ELF-1 (cell line): ENCODE results near the gene TFCP2L1.
"Not testable (repeated sequence)": the region's sequence is repeated elsewhere in the genome, so short reads cannot be mapped to it uniquely, and the experiment has no call there.

Experiments used
- DNase-seq: peaks from one replicate; pipeline ENCODE4 v3.0.0-alpha.2; 2016; ENCODE audit warnings: low read depth, low spot score

The TFCP2L1 gene

DNA sequence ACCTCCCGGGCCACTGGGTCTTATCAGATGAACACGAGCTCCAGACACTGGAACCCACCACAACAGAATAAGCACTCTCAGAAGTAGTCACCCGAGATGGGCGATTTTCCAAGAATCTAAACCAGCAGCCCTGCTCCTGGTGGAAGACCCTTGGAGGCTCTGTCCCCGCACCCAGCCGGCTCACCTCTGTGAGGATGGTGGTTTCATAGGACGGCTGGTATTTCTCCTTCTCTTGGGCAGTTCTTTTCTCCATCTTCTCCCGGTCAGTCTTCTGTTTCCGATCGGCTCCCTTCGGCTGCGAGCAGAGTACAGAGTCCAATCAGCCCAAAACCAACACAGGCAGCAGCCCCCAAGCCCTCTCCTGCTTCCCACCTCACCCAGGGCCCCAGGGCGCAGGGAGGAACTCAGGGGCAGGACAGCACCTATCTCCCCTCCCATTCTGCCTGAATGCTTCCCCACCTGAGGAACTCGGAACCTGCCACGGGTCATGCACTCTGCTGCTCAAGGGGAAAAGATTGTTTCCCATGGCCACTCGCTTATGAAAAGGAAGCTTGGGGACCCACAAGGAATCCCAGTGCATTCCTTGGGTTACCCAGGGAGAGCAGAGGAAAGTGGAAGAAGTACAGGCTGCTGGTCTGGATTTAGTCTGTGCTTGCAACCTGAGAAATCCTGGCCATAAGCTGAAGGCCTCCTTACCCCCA lies 42.7 kb downstream of the TFCP2L1 start:
- no peak for DNase-seq

DNA sequence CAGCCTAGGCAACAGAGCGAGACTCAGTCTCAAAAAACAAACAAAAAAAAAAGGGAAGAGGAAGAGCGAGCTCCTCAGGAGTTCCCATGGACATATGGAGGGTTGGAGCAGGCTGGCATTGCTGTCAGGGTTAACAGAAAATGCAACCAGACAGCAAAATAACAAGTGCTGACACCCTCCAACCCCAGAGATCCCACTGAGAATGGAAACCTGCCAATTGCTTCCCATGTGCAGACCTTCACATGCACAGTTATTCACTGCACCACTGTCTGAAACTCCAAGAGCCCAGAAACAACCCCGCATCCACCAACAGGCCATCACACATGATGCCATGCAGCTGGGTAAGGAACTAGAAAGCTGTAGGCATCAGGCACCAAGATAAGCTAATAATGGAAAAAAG lies 43.5 kb downstream of the TFCP2L1 start:
- DNase-seq: no peak

DNA sequence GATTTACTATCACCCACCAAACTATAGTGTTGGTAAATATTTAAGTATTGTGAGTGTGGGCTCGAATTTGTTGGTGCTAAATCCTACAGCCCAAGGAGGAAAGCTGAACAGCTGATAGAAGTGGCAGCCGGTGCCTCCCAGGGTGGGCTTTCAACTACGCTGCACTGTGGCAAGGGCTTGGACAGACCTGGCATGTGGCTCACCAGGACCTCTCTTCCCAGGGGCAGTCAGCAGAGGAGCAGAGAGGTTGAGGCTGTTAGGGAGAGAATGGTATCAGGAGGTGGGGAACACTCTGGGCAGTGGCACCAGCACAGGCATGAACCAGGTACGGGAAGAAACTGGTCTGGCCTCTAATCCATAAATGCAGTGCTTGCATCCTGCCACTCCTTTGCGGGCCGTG lies 44.6 kb downstream of the TFCP2L1 start:
- no peak for DNase-seq

GRCh38 chr2:121239969-121240368 lies 45.0 kb downstream of the TFCP2L1 start:
- no peak for DNase-seq

GRCh38 chr2:121239471-121239870 lies 45.5 kb downstream of the TFCP2L1 start:
- DNase-seq: no peak

DNA sequence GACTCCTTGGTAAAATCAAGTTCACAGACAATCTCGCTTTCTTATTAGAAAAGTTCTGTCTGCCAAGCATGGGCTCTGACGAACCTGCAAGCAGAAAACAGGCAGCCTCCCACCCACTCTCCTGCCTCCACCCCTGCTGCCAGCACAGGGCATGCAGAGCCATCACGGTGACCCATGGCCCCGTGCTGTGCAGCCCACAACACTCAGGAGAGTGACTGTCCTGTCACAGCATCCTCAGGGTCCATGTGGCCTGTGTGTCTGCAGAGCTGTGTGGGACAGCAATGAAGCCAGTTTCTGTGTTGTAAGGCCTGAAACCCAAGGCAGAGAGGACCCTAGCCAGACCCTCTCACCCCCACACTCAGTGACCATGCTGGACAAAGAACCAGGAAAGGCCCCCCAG lies 46.2 kb downstream of the TFCP2L1 start:
- DNase-seq: no peak

- DNase-seq: peak; percentile 16
Observed at GRCh38 chr2:121237980-121238665, 46.9 kb downstream of the TFCP2L1 start.

DNA sequence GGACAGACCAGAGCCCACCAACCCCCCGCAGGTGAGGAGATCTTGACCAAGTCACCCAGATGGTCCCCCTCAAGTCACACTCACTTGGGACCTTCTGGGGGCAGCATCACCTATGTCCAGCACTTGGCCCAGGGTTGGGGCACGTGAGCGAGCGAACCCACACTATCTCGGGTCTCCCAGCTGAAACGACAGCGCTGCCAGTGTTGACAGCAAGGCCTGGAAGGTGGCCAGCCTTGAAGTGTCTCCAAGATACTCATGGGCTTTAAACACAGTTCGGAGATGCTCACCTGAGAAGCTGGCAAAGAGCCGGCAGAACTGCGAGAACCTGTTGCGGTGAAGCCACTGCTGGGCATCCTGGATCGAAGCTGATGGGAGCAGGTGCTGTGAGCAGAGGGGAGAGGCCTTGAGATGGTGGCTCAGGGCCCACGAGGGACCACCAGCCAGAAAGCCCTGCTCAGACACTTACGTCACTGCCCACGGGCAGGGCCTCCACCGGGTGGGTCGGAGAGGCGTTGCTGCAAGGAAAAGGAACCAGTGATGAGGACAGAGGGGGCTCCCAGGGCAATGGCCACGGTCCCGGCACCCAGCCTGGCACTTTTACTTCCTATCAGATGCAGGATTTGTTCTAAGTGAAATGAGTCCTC lies 47.5 kb downstream of the TFCP2L1 start:
- DNase-seq: no peak

DNA sequence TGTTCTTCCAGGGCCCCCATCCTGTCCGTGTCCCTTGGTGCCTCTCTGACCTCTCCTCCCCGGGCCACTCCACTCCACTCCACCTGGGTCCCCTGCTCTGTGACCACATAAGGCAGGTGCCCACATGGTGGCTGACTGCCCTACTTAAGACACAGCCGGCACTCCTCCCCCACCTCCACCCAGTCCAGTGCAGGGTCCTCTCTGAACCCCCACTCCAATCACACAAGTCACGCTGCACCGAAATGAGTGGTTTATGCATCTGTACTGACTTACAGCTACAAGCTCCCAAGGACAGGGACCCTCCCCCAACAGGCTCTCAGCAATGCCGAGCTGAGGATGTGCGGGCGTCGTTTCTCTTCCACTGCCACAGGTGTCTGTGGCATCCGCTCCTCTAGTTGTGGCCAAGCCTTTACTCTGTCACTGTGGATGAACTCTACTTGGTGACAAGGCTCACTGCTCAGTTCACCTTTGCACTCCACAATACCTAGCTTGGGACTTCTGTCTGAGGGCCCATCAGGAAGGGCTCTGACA lies 48.3 kb downstream of the TFCP2L1 start:
- no peak for DNase-seq

DNA sequence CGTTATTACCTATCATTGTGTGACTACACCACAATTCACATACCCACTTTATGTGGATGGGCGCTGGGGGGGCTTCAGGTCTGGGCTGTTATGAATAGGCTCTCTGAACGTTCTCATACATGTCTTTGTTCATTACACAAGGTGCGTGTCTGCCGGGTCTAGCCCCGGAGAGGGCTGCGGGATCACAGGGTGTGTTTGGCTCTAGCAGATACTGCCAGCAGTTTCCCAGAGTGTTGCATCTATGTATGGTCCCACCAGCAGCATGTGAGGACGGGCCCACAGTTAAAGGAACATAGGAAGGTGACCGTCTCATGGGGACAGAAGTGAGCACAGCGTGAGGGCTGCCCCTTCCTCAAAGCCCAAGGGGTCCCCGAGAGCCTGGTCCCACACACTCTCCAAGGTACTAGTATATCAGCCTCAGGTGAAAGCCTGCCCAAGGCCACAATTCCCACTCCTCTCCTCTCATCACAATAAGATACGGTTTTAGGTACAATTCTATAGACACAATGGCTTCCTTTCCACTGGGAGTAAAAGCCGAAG lies 48.8 kb downstream of the TFCP2L1 start:
- no peak for DNase-seq

- no peak for DNase-seq
Observed at GRCh38 chr2:121235542-121235941, 49.5 kb downstream of the TFCP2L1 start.

DNA sequence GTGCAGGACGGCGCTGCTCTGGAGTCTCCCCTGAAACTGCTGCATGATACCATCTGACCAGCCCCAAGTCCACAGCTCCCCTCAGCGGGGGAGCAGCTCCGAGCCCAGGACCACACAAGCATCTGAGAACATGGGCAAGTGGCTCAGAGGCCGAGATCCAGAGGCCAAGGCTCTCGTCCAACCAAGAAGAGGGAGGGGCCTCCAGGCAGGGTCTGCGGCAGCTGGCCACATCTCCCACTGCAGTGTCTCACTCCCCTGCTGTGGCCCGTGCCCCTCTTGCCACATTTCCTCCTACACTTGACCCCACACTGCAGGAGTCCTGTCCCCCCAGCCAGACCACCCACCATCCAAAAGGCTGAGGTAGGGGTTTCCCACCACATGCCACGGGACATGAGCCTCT lies 50.2 kb downstream of the TFCP2L1 start:
- no peak for DNase-seq

DNA sequence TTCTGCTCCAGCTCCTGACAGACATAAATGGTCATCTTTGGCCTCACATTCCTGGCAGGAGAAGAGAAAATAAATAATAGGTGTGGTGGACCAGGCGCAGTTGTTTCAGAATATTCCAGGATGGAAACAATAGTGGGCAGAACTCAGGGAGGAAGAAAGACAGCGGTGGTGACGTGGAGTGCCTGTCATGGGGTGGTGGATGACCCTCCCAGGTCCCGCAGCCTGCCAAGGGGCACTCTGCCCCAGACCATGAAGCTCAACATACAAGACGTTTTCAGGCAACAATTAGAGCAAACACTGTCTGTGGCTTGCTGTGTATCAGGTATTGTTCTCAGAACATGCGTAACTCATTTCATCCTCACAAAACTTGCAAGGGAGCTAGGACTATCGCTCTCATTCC lies 50.9 kb downstream of the TFCP2L1 start:
- DNase-seq: no peak

- no peak for DNase-seq
Observed at GRCh38 chr2:121233486-121234110, 51.4 kb downstream of the TFCP2L1 start.

DNA sequence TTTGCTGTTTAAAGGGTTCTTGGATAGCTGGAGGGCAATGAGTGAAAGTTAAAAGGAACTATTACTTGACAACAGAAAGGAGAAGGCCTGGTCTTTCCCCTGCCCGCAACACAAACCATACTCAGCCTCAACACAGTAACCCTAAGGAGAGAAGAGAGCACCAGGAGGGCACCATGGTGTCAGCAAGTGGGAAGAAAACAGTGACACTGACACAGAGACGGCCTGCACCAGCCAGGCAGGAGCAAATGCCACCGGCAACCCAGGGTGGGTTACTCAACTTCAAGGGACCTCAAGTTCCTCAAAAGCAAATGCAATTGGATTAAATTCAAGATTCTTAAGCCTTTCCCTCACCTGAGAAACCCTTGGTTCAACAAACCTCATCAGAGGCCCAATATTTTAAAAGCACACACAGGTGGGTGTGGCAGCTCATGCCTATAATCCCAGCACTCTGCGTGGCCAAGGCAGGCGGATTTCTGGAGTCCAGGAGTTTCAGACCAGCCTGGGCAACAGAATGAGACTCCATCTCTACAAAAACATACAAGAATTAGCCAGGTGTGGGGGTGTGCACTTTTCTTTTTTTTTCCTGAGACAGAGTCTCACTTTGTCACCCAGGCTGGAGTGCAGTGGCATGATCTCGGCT lies 52.3 kb downstream of the TFCP2L1 start:
- no peak for DNase-seq

- DNase-seq: no peak
Observed at GRCh38 chr2:121231385-121232000, 53.5 kb downstream of the TFCP2L1 start.

DNA sequence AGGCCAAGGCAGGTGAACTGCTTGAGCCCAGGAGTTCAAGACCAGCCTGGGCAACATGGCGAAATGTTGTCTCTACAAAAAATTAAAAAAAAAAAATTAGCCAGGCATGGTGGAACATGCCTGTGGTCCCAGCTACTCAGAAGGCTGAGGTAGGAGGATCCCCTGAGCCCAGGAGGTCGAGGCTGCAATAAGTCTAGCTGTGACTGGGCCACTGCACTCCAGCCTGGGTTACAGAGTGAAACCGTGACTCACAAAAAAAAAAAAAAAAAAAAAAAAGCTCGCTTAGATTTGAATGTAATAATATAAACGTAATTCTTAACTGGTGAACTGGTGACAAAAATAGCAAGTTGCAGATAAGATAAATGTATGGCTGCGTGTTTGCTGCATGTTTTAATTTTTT lies 56.5 kb downstream of the TFCP2L1 start:
- DNase-seq: no peak

DNA sequence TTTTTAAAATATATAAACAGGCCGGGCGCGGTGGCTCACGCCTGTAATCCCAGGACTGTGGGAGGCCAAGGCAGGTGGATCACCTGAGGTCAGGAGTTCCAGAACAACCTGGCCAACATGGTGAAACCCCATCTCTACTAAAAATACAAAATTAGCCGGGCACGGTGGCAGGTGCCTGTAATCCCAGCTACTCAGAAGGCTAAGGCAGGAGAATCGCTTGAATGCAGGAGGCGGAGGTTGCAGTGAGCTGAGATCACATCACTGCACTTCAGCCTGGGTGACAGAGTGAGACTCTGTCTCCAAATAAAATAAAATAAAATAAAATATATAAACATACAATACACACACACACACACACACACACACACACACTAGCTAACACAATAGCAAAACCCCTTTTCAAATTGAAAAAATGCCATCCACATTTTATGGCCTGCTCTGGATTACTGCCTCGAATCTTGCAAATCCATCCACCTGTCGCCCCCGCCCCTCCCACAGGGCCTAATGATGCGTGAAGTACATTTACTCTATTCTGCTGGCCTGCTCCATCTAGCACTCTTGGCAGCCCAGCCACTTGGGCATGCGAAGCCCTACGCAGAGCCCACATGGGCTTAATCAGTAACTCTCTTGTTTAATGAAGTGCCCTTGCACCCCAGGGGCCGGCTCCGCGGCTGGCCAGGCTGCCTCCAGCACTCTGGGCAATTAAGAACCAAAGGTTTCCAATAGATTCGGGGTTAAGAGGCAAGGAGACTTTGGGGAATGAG lies 57.4 kb downstream of the TFCP2L1 start:
- peak; percentile 25 for DNase-seq

DNA sequence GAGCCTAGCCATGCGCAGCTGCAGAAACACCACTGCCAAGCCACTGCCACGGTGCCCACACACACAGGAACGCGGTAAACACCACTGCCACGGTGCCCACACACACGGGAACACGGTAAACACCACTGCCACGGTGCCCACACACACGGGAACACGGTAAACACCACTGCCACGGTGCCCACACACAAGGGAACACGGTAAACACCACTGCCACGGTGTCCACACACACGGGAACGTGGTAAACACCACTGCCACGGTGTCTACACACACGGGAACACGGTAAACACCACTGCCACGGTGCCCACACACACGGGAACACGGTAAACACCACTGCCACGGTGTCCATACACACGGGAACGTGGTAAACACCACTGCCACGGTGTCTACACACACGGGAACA lies 59.3 kb downstream of the TFCP2L1 start:
- DNase-seq: not testable (repeated sequence)

- DNase-seq: no peak
Observed at GRCh38 chr2:121220995-121221394, 64.0 kb downstream of the TFCP2L1 start.
